Endothelial cell (in vitro differentiated cells): ENCODE results near the gene ZNF580. TPM values are rescaled to one million over a fixed set of nuclear protein-coding genes. Genes with fewer than 3 reads are reported as not detected.

Experiments used
- DNase-seq: peaks from one replicate; pipeline ENCODE4 v3.0.0; 2021; ENCODE audit warnings: low spot score
- H3K27ac Mint-ChIP-seq: one replicate; pipeline ENCODE4 v1.8.0; 2021; ENCODE audit warnings: mixed read lengths, inconsistent platforms; ENCODE audit not compliant: unreplicated experiment
- H3K27me3 Mint-ChIP-seq: one replicate; pipeline ENCODE4 v1.8.0; 2021; ENCODE audit warnings: mild to moderate bottlenecking, moderate library complexity, mixed read lengths, inconsistent platforms; ENCODE audit not compliant: unreplicated experiment
- H3K36me3 Mint-ChIP-seq: one replicate; pipeline ENCODE4 v1.8.0; 2021; ENCODE audit warnings: mild to moderate bottlenecking, low read depth, mixed read lengths, inconsistent platforms; ENCODE audit not compliant: unreplicated experiment
- H3K4me1 Mint-ChIP-seq: one replicate; pipeline ENCODE4 v1.8.0; 2021; ENCODE audit warnings: mild to moderate bottlenecking, mixed read lengths, inconsistent platforms; ENCODE audit not compliant: unreplicated experiment
- H3K4me3 Mint-ChIP-seq: one replicate; pipeline ENCODE4 v1.8.0; 2021; ENCODE audit warnings: mild to moderate bottlenecking, mixed read lengths, inconsistent platforms; ENCODE audit not compliant: unreplicated experiment
- H3K9me3 Mint-ChIP-seq: one replicate; pipeline ENCODE4 v1.8.0; 2021; ENCODE audit warnings: mixed read lengths, inconsistent platforms; ENCODE audit not compliant: unreplicated experiment
- CTCF ChIP-seq: fragments of 200-600 bp; sonication (generic); IDR thresholded peaks from one replicate; pipeline ENCODE4 v1.5.0; 2021; ENCODE audit warnings: antibody characterized with exemption; ENCODE audit not compliant: unreplicated experiment
- total RNA-seq: library from RNA; stranded (reverse); fragmentation: NEBNext Ultra II Directional; extraction: Animal tissue kit (Norgen Biotek cat#: 25700); gene quantifications from one replicate; pipeline ENCODE4 v1.2.1, GENCODE V29; 2021; ENCODE audit not compliant: unreplicated experiment

The ZNF580 gene
- total RNA-seq, 1 donor from 2014 or later = 34.0 TPM

- H3K27ac Mint-ChIP-seq = no peak overlapping the region
- peaks cover 34% of the 10 kb centered on the region for H3K36me3 Mint-ChIP-seq
- TF ChIP-seq CTCF = no peak
- no peaks in the 10 kb centered on the region for H3K9me3 Mint-ChIP-seq
- H3K4me1 Mint-ChIP-seq = peaks cover 2% of the 10 kb centered on the region
- H3K27me3 Mint-ChIP-seq = peaks cover 6% of the 10 kb centered on the region
- no peak overlapping the region for H3K4me3 Mint-ChIP-seq
- DNase-seq = no peak
Measured at GRCh38 chr19:55688422-55689218, 47.8 kb downstream of the ZNF580 start.

- no peak overlapping the region for H3K4me3 Mint-ChIP-seq
- H3K9me3 Mint-ChIP-seq = no peaks in the 10 kb centered on the region
- peaks cover 4% of the 10 kb centered on the region for H3K27me3 Mint-ChIP-seq
- DNase-seq = no peak
- no peak for TF ChIP-seq CTCF
- H3K36me3 Mint-ChIP-seq = peaks cover 34% of the 10 kb centered on the region
- H3K4me1 Mint-ChIP-seq = peaks cover 2% of the 10 kb centered on the region
- no peak overlapping the region for H3K27ac Mint-ChIP-seq
Measured at GRCh38 chr19:55689411-55690108, 48.8 kb downstream of the ZNF580 start.

- no peak for TF ChIP-seq CTCF
- Mint-ChIP-seq H3K27ac (no peak overlapping the region), H3K36me3 (peaks cover 30% of the 10 kb centered on the region), H3K4me1 (no peaks in the 10 kb centered on the region), H3K9me3 (no peaks in the 10 kb centered on the region), H3K4me3 (no peak overlapping the region), H3K27me3 (peaks cover 6% of the 10 kb centered on the region)
- DNase-seq = no peak
Measured at GRCh38 chr19:55690109-55690768, 49.4 kb downstream of the ZNF580 start.

GRCh38 chr19:55690769-55691545, 50.2 kb downstream of the ZNF580 start:
- TF ChIP-seq CTCF = no peak
- H3K27ac Mint-ChIP-seq = no peak overlapping the region
- H3K9me3 Mint-ChIP-seq = no peaks in the 10 kb centered on the region
- peaks cover 32% of the 10 kb centered on the region for H3K36me3 Mint-ChIP-seq
- DNase-seq = no peak
- H3K4me1 Mint-ChIP-seq = no peaks in the 10 kb centered on the region
- peak overlapping the region; percentile 47 for H3K4me3 Mint-ChIP-seq
- peaks cover 6% of the 10 kb centered on the region for H3K27me3 Mint-ChIP-seq
